Lower leg skin (tissue), 3 donors: ENCODE measurements around the gene LHX4.

Source experiments
- CTCF ChIP-seq, 3 donors: fragments of 450-650 bp; IDR thresholded peaks; one replicate each; pipeline ENCODE4 v1.5.1; 2016; ENCODE audit warnings: antibody characterized with exemption in 3 of 3, mild to moderate bottlenecking in 3 of 3, moderate library complexity in 2 of 3
- POLR2A ChIP-seq, 2 donors: fragments of 450-650 bp; IDR thresholded peaks; one replicate each; pipeline ENCODE4 v1.6.1; 2016 to 2017; ENCODE audit warnings: antibody characterized with exemption in 2 of 2, mild to moderate bottlenecking in 1 of 2, moderate library complexity in 1 of 2

GRCh38 chr1:180225403-180225802 lies 4.7 kb upstream of the LHX4 start:
- TF ChIP-seq CTCF (IDR thresholded peaks at IDR 0.05) (no peak), POLR2A (IDR thresholded peaks at IDR 0.05) (no peak)
